ENCODE measurements around the gene MRPS35.

Gene MRPS35

GRCh38 chr12:27747111-27747820 lies 36.6 kb downstream of the MRPS35 start:
- H3K4me3 ChIP-seq (replicated peaks; ENCODE audit: low read depth, low read length): no peak overlapping the region
- no peak for DNase-seq (ENCODE audit: extremely low read depth, low read depth)
- TF ChIP-seq CTCF (IDR thresholded peaks at IDR 0.05; ENCODE audit: low read depth, low read length, missing control alignments): no peak

- no peak for DNase-seq (ENCODE audit: extremely low read depth, low read depth)
- TF ChIP-seq CTCF (IDR thresholded peaks at IDR 0.05; ENCODE audit: low read depth, low read length, missing control alignments): no peak
- H3K4me3 ChIP-seq (replicated peaks; ENCODE audit: low read depth, low read length): no peak overlapping the region
Observed at GRCh38 chr12:27751386-27752047, 40.9 kb downstream of the MRPS35 start.

GRCh38 chr12:27754795-27755194 lies 44.2 kb downstream of the MRPS35 start:
- DNase-seq (ENCODE audit: extremely low read depth, low read depth): no peak
- TF ChIP-seq CTCF (IDR thresholded peaks at IDR 0.05; ENCODE audit: low read depth, low read length, missing control alignments): no peak
- H3K4me3 ChIP-seq (replicated peaks; ENCODE audit: low read depth, low read length): no peak overlapping the region

- no peak for DNase-seq (ENCODE audit: extremely low read depth, low read depth)
- no peak overlapping the region for H3K4me3 ChIP-seq (replicated peaks; ENCODE audit: low read depth, low read length)
- no peak for TF ChIP-seq CTCF (IDR thresholded peaks at IDR 0.05; ENCODE audit: low read depth, low read length, missing control alignments)
Observed at GRCh38 chr12:27756670-27757195, 46.1 kb downstream of the MRPS35 start.

- no peak overlapping the region for H3K4me3 ChIP-seq (replicated peaks; ENCODE audit: low read depth, low read length)
- no peak for DNase-seq (ENCODE audit: extremely low read depth, low read depth)
- no peak for TF ChIP-seq CTCF (IDR thresholded peaks at IDR 0.05; ENCODE audit: low read depth, low read length, missing control alignments)
Observed at GRCh38 chr12:27762757-27763156, 52.1 kb downstream of the MRPS35 start.

GRCh38 chr12:27766587-27766986 lies 56.0 kb downstream of the MRPS35 start:
- DNase-seq (ENCODE audit: extremely low read depth, low read depth): no peak
- H3K4me3 ChIP-seq (replicated peaks; ENCODE audit: low read depth, low read length): no peak overlapping the region
- no peak for TF ChIP-seq CTCF (IDR thresholded peaks at IDR 0.05; ENCODE audit: low read depth, low read length, missing control alignments)

Measured in HFF-Myc (cell line).